MM.1S (cell line): ENCODE results near the gene KRTAP10-1.

Experiments used
- CTCF ChIP-seq: fragments of 300-600 bp; sonication (generic); IDR thresholded peaks from 2 replicates; pipeline ENCODE4 v1.5.1; 2016; ENCODE audit warnings: antibody characterized with exemption, low read length, mixed read lengths
- EZH2 ChIP-seq: fragments of 300-600 bp; sonication (generic); optimal IDR thresholded peaks from 2 replicates; pipeline ENCODE3; 2017; ENCODE audit warnings: low read depth, mild to moderate bottlenecking, antibody characterized with exemption, low read length, mixed read lengths
- EZH2phosphoT487 ChIP-seq: fragments of 300-600 bp; sonication (generic); IDR thresholded peaks from 2 replicates; pipeline ENCODE4 v1.6.1; 2018; ENCODE audit warnings: antibody characterized with exemption, low read length

DNA sequence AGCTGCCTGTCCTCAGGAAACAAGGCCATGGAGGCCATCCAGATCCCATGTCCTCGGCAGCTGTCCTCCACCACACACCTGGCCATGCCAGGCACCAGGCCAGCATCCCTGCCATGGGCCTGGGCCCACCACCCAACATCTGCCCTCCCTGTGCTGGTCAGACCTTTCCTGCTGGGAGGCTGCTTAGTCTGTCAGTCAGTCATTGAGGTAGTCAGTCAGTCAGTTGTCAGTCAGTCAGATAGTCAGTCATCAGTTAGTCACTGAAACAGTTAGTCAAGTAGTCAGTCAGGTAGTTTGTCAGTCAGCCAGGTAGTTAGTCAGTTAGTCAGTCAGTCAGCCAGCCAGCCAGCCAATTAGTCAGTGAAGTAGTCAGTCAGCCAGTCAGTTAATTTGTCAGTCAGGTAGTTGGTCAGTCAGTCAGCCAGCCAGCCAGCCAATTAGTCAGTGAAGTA is 17.2 kb downstream of the KRTAP10-1 start:
- TF ChIP-seq EZH2 (no peak), CTCF (no peak), EZH2phosphoT487 (no peak)
